Colonic mucosa (tissue), 4 donors: ENCODE measurements around the gene KATNA1. TPM values are rescaled to one million over a fixed set of nuclear protein-coding genes. Genes with fewer than 3 reads are reported as not detected.

Experiments used
- DNase-seq: peaks from one replicate; pipeline ENCODE4 v3.0.0-alpha.2; 2020
- H3K27ac ChIP-seq: fragments of 200-600 bp; one replicate; pipeline ENCODE4 v1.8.0; 2021
- H3K27me3 ChIP-seq: fragments of 200-600 bp; one replicate; pipeline ENCODE4 v1.8.0; 2021
- H3K36me3 ChIP-seq: fragments of 200-600 bp; one replicate; pipeline ENCODE4 v1.8.0; 2021
- H3K4me1 ChIP-seq: fragments of 200-600 bp; one replicate; pipeline ENCODE4 v1.8.0; 2021; ENCODE audit warnings: mild to moderate bottlenecking
- H3K4me3 ChIP-seq: fragments of 200-600 bp; one replicate; pipeline ENCODE4 v1.8.0; 2021
- H3K9ac ChIP-seq, 2 donors: one replicate each; pipeline ENCODE4 v1.7.0; 2013; ENCODE audit warnings: control low read depth in 2 of 2, low read depth in 2 of 2, low read length in 2 of 2
- H3K9me3 ChIP-seq: fragments of 200-600 bp; one replicate; pipeline ENCODE4 v1.8.0; 2021
- intact Hi-C: fragments of 100-400 bp; cut with DNase I; formaldehyde crosslinking; loops from one replicate; pipeline ENCODE4 v1.14.1; 2022
- total RNA-seq, 2 donors: library from RNA; stranded (reverse); fragmentation: NEBNext Ultra II Directional in 1 of 2; extraction: Animal tissue kit (Norgen Biotek cat#: 25700) in 1 of 2; gene quantifications; one replicate each; pipeline ENCODE4 v1.2.1, GENCODE V29; 2021
- TF ChIP-seq, protein P1 (sequence below): fragments of 200-600 bp; IDR thresholded peaks from one replicate; pipeline ENCODE4 v1.8.0; 2022; ENCODE audit warnings: antibody characterized with exemption, mild to moderate bottlenecking
- donor health status: healthy.
- donor health status: DM: no; HTN: no; CAD: no.
- donor health status: DM: no; HTN: no; CAD: no.

KATNA1 gene
- total RNA-seq: 10 to 100 TPM; 11.8 to 14.3 TPM

DNA sequence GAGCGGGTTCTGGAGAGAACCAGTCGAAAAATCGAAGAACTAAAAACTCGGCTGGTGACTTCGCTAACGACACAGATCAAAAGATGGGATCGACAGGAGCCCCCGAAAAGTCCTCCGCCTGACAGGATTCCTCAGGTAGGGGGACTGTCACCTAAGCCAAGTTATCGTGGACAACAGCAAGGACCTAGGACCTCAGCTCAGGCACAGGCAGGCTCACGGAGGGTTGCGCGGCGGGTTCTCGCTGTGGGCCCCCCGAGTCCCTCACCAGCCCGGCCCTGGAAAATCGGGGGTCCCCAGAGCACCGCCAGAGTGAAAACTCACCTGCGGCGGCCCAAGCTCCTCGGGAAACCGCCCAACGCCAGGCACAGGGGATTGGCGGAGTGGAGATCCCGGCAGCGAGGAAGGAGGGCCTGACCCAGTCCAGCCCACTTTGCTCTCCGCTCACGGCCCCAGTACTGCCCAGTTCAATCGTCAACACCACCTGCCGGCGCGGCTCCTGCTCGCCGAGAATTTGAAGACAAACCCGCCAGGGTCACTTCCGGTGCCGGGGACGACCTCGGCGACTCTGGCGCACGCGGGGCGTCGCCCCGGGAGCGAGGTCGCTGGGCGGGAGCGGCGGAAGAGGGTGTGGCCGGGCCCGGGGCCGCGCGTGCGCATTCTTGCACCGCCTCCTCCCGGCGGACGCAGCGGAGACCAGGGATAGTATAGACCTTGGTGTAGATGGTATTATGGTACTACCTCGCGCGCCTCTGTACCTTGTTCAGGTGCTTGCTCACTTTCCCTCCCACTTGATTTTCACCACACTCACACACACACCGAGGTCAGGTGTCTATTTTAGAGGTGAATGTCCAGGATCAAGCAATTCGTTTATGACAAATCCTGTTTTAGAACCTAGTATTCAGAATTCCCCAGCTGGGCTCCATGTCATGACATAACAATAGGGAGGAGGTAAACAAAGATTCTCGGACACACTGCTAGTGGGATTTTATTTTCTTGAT is at the start of gene KATNA1:
Gene KATNA1, minus strand, starts transcription at position 567 of the 998 bp plus-strand sequence. CDS start 10,167 bp downstream, outside the sequence.
- H3K4me1 ChIP-seq: no peaks in the 10 kb centered on the region
- H3K9me3 ChIP-seq: no peaks in the 10 kb centered on the region
- no peaks in the 10 kb centered on the region for H3K36me3 ChIP-seq
- H3K27me3 ChIP-seq: no peaks in the 10 kb centered on the region
- H3K4me3 ChIP-seq: peak within 1 kb of the TSS; percentile 75
- peak within 1 kb of the TSS; percentile 91 to 93 for H3K9ac ChIP-seq
- intact Hi-C loops: no loop called here
- TF ChIP-seq, protein P1, sequence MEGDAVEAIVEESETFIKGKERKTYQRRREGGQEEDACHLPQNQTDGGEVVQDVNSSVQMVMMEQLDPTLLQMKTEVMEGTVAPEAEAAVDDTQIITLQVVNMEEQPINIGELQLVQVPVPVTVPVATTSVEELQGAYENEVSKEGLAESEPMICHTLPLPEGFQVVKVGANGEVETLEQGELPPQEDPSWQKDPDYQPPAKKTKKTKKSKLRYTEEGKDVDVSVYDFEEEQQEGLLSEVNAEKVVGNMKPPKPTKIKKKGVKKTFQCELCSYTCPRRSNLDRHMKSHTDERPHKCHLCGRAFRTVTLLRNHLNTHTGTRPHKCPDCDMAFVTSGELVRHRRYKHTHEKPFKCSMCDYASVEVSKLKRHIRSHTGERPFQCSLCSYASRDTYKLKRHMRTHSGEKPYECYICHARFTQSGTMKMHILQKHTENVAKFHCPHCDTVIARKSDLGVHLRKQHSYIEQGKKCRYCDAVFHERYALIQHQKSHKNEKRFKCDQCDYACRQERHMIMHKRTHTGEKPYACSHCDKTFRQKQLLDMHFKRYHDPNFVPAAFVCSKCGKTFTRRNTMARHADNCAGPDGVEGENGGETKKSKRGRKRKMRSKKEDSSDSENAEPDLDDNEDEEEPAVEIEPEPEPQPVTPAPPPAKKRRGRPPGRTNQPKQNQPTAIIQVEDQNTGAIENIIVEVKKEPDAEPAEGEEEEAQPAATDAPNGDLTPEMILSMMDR: no peak
- DNase-seq: peak; percentile 94
- H3K27ac ChIP-seq: peak within 1 kb of the TSS; percentile 73

DNA sequence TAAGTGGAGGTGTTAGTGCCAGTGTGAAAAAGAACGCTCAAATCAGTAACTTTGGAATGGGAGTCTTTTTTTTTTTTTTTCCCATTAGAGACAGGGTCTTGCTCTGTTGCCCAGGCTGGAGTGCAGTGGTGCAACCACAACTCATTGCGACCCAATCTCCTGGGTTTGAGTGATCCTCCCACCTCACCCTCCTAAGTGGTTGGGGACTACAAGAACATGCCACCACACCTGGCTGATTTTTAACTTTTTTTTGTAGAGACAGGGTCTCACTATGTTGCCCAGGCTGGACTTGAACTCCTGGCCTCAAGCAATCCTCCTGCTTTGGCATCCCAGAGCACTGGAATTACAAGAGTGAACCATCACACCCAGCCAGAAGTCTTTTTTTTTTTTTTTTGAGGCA is 49.7 kb upstream of the KATNA1 start:
- Histone ChIP-seq H3K4me1 (peaks cover 3% of the 10 kb centered on the region), H3K4me3 (no peak overlapping the region), H3K36me3 (no peaks in the 10 kb centered on the region), H3K27ac (no peak overlapping the region), H3K9ac (no peak overlapping the region), H3K9me3 (no peaks in the 10 kb centered on the region), H3K27me3 (no peaks in the 10 kb centered on the region)
- no peak for DNase-seq
- TF ChIP-seq, protein P1: no peak
- intact Hi-C loops: no loop called here

DNA sequence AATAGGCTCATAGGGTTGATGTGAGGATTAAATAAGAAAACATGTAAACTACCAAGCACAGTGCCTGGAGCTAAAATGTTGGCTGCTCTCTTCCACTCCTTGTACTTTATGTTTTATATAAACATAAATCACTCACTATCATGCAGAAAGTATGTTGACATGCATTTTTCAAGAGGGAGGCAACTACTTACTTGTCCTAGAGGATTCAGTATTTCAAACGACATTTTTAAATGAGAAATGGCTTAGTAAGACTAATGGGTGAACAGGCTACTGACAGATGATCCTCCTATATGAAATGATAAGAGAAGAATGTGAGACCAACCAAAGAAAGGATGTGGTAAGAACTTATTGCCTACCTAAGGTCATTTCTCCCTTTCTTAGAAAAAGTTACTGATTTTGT is 48.4 kb upstream of the KATNA1 start:
- no peak overlapping the region for H3K9ac ChIP-seq
- TF ChIP-seq, protein P1: no peak
- intact Hi-C loops: no loop called here
- H3K9me3 ChIP-seq: no peaks in the 10 kb centered on the region
- H3K4me3 ChIP-seq: no peak overlapping the region
- H3K27ac ChIP-seq: no peak overlapping the region
- H3K4me1 ChIP-seq: no peaks in the 10 kb centered on the region
- H3K27me3 ChIP-seq: no peaks in the 10 kb centered on the region
- DNase-seq: no peak
- no peaks in the 10 kb centered on the region for H3K36me3 ChIP-seq

DNA sequence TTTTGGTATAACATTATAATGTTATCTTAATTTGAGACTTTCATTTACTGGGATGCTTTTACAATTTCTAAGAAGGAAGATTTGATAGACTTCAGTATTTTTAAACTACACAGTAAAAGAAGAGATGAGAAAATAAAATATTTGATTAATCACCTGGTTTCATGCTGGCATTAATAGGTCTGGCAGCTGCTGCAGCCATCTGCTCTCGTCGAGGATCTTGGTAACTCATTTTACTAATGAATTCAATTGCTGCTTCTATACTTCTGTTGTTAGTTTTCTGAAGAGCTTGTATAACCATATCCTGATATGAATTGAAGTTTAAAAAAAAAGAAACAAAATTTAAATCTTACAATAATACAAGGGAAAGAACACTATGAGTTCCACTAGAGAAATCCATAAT is 46.4 kb upstream of the KATNA1 start:
- Histone ChIP-seq H3K9me3 (no peaks in the 10 kb centered on the region), H3K27me3 (no peaks in the 10 kb centered on the region), H3K4me3 (no peak overlapping the region), H3K4me1 (no peaks in the 10 kb centered on the region), H3K36me3 (no peaks in the 10 kb centered on the region), H3K9ac (no peak overlapping the region), H3K27ac (no peak overlapping the region)
- TF ChIP-seq, protein P1: no peak
- no peak for DNase-seq
- intact Hi-C loops: no loop called here

DNA sequence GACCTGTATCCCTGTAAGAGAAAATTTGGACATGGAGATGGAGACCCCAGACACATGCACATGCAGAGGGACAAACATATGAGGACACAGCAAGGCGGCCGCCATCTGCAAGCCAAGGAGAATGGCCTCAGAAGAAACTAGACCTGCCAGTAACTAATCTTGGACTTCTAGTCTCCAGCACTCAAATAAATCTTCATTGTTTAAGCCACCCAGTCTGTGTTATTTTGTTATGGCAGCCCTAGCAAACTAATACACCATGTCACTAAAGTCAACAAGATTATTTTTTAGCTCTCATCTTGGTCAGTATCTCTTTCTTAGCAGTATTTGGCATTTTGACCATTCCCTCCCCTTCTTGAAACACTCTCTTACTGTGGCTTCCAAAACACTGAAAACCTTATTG is 42.7 kb upstream of the KATNA1 start:
- H3K9ac ChIP-seq: no peak overlapping the region
- intact Hi-C loops: no loop called here
- H3K9me3 ChIP-seq: no peaks in the 10 kb centered on the region
- H3K27me3 ChIP-seq: no peaks in the 10 kb centered on the region
- H3K27ac ChIP-seq: no peak overlapping the region
- no peaks in the 10 kb centered on the region for H3K4me1 ChIP-seq
- H3K4me3 ChIP-seq: no peak overlapping the region
- TF ChIP-seq, protein P1: no peak
- H3K36me3 ChIP-seq: no peaks in the 10 kb centered on the region
- DNase-seq: no peak
